Measurements from ENCODE around the gene PRSS56. TPM values are rescaled to one million over a fixed set of nuclear protein-coding genes. Genes with fewer than 3 reads are reported as not detected.
A peak's percentile ranks its signal among the peaks of the same experiment; 100 is the strongest.

Gene PRSS56
- total and polyA plus RNA-seq, 8 donors = not detected

- Histone ChIP-seq H3K4me3 (no peak overlapping the region), H3K36me3 (no peaks in the 10 kb centered on the region), H3K4me1 (peaks cover 34 to 47% (median 38%) of the 10 kb centered on the region in 4 donors), H3K9me3 (no peaks in the 10 kb centered on the region), H3K27me3 (peaks cover 32 to 82% (median 64%) of the 10 kb centered on the region in 3 donors), H3K27ac (no peak overlapping the region)
- WGBS, 5 donors = 74 to 86% (median 83%) methylated on average over 6 to 14 of the region's 14 CpGs
- intact Hi-C loops (cut with DNase I; ENCODE audit: low total_unique reads) = no loop called here
- DNase-seq = no peak
- no peak for TF ChIP-seq EP300 (IDR thresholded peaks at IDR 0.05)
- TF ChIP-seq POLR2AphosphoS5 (IDR thresholded peaks at IDR 0.05) = no peak
- no peak for TF ChIP-seq POLR2A (IDR thresholded peaks at IDR 0.05)
- TF ChIP-seq CTCF (IDR thresholded peaks at IDR 0.05) = no peak
Observed at GRCh38 chr2:232525199-232525598, 5.0 kb downstream of the PRSS56 start.

DNA sequence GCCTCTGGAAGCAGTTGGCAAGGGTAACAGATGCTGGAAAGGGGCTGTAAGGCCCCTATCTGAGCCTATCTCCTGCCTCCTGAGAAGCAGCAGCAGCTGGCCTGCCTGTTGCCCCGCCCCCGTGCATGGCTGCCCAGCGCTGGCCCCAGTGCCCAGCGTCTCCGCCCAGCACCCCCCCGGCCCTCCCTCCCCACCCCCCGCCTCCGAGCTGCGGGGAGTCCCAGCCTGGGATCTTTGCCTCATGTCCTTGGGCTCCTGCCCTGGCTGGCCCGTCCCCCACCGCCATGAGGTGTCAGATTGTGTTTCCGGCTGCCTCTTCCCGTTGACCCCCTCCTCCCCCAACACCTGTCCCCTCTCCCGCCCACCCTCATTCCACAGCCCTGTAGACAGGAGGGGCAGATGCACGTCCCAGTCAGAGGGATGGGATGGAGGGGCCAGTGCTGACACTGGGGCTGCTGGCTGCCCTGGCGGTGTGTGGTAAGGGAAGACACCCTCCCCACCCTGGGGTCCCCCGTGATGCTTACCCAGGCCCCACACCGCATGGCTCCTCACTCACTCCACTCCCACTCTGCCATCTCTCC is 5.7 kb downstream of the PRSS56 start, which contains the start of gene CHRND:
Gene CHRND (plus strand): TSS at position 370 of the 581 bp plus-strand sequence. CDS start 56 bp downstream, at position 426.
- no peaks in the 10 kb centered on the region for H3K9me3 ChIP-seq
- H3K27me3 ChIP-seq = peaks cover 32 to 75% (median 58%) of the 10 kb centered on the region in 3 donors
- no peak within 1 kb of the TSS for H3K4me3 ChIP-seq
- peak in 1 of 2 donors; percentile 77 for DNase-seq
- TF ChIP-seq POLR2AphosphoS5 (IDR thresholded peaks at IDR 0.05) (no peak), EP300 (IDR thresholded peaks at IDR 0.05) (no peak), CTCF (IDR thresholded peaks at IDR 0.05) (no peak), POLR2A (IDR thresholded peaks at IDR 0.05) (no peak)
- peaks cover 34 to 47% (median 38%) of the 10 kb centered on the region in 4 donors for H3K4me1 ChIP-seq
- 12 to 26% (median 16%) methylated on average over 9 to 18 of the region's 18 CpGs for WGBS, 5 donors
- H3K36me3 ChIP-seq = no peaks in the 10 kb centered on the region
- H3K27ac ChIP-seq = no peak within 1 kb of the TSS
- intact Hi-C loops (cut with DNase I; ENCODE audit: low total_unique reads) = no loop called here

DNA sequence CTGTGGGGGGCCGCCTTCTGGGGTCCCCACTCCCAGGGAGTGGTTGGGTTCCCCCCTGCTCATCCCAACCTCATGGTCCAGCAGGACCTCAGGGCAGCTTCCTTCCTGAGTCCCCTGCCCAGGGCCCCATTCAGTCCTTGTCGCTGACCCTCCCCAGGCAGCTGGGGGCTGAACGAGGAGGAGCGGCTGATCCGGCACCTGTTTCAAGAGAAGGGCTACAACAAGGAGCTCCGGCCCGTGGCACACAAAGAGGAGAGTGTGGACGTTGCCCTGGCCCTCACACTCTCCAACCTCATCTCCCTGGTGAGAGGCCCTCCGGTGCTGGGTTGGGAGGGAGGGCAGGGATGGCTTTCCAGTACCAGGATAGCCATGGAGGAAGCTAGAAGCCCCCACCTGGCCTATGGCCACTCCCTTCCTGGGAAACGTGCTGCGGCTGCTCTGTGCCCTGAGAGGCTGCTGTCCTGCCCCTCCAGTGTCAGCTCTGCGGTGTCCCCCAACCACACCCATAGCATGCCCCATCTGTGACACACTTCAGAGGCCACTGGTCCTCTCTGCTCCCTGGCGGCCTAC is 6.3 kb downstream of the PRSS56 start:
- intact Hi-C loops (cut with DNase I; ENCODE audit: low total_unique reads) = no loop called here
- Histone ChIP-seq H3K4me1 (peaks cover 34 to 47% (median 38%) of the 10 kb centered on the region in 4 donors), H3K36me3 (no peaks in the 10 kb centered on the region), H3K9me3 (no peaks in the 10 kb centered on the region), H3K27ac (no peak overlapping the region), H3K4me3 (no peak overlapping the region), H3K27me3 (peaks cover 32 to 69% (median 53%) of the 10 kb centered on the region in 3 donors)
- no peak for DNase-seq
- 47 to 63% (median 57%) methylated on average over 12 to 13 of the region's 13 CpGs for WGBS, 5 donors
- no peak for TF ChIP-seq POLR2A (IDR thresholded peaks at IDR 0.05)
- TF ChIP-seq CTCF (IDR thresholded peaks at IDR 0.05) = no peak
- TF ChIP-seq EP300 (IDR thresholded peaks at IDR 0.05) = no peak
- TF ChIP-seq POLR2AphosphoS5 (IDR thresholded peaks at IDR 0.05) = no peak

GRCh38 chr2:232527905-232528470 is 7.8 kb downstream of the PRSS56 start:
- TF ChIP-seq EP300 (IDR thresholded peaks at IDR 0.05) = no peak
- TF ChIP-seq CTCF (IDR thresholded peaks at IDR 0.05) = no peak
- no peak for TF ChIP-seq POLR2AphosphoS5 (IDR thresholded peaks at IDR 0.05)
- no peak for TF ChIP-seq POLR2A (IDR thresholded peaks at IDR 0.05)
- no peak for DNase-seq
- Histone ChIP-seq H3K9me3 (no peaks in the 10 kb centered on the region), H3K27me3 (peaks cover 24 to 54% (median 38%) of the 10 kb centered on the region in 3 donors), H3K4me3 (no peak overlapping the region), H3K36me3 (no peaks in the 10 kb centered on the region), H3K27ac (no peak overlapping the region), H3K4me1 (peaks cover 20 to 31% (median 23%) of the 10 kb centered on the region in 4 donors)
- WGBS, 5 donors = 70 to 80% (median 75%) methylated on average over 6 of the region's 6 CpGs
- intact Hi-C loops (cut with DNase I; ENCODE audit: low total_unique reads) = no loop called here
